Thoracic aorta (tissue), 2 donors: ENCODE results near the gene GPAT3. TPM values are rescaled to one million over a fixed set of nuclear protein-coding genes. Genes with fewer than 3 reads are reported as not detected.
"Not testable (repeated sequence)": the region's sequence is repeated elsewhere in the genome, so short reads cannot be mapped to it uniquely, and the experiment has no call there.

Experiments
- ATAC-seq: fragments of 150-250 bp; one replicate; pipeline ENCODE4 v1.8.0; 2017; ENCODE audit warnings: low read depth; ENCODE audit not compliant: insufficient number of reproducible peaks, low FRiP score
- DNase-seq: peaks from one replicate; pipeline ENCODE4 v3.0.0-alpha.2; 2020; ENCODE audit warnings: low spot score
- H3K27ac ChIP-seq, 2 donors: fragments of 200-600 bp; sonication (generic); 1 replicate in 1 of 2; 2 replicates in 1 of 2; pipeline ENCODE4 v1.5.1; 2016; ENCODE audit warnings: mild to moderate bottlenecking in 2 of 2, moderate library complexity in 2 of 2
- H3K27me3 ChIP-seq: fragments of 200-600 bp; sonication (generic); replicated peaks from 2 replicates; pipeline ENCODE4 v1.6.0; 2016; ENCODE audit warnings: mild to moderate bottlenecking; ENCODE audit not compliant: insufficient read depth
- H3K36me3 ChIP-seq: fragments of 200-600 bp; sonication (generic); one replicate; pipeline ENCODE4 v1.5.1; 2016
- H3K4me1 ChIP-seq, 2 donors: fragments of 200-600 bp; sonication (generic); 1 replicate in 1 of 2; 2 replicates in 1 of 2; pipeline versions ENCODE4 v1.5.1 to v1.6.0; 2016; ENCODE audit warnings: low read depth in 2 of 2, mild to moderate bottlenecking in 1 of 2; ENCODE audit not compliant: control insufficient read depth in 1 of 2
- H3K4me3 ChIP-seq: fragments of 200-600 bp; sonication (generic); 2 replicates; pipeline ENCODE4 v1.5.1; 2016; ENCODE audit warnings: mild to moderate bottlenecking
- H3K9me3 ChIP-seq: fragments of 200-600 bp; sonication (generic); 2 replicates; pipeline ENCODE4 v1.5.1; 2016
- total RNA-seq, 2 donors: library from RNA; depleted of rRNA; stranded (reverse); fragments of >200 nt; gene quantifications; one replicate each; pipeline versions ENCODE4 v1.1.0 to v1.2.3, GENCODE V29; 2016
- TF ChIP-seq, protein P1 (sequence below): fragments of 200-600 bp; sonication (generic); IDR thresholded peaks from one replicate; pipeline ENCODE4 v1.5.1; 2019; ENCODE audit warnings: antibody characterized with exemption

GPAT3 gene
- total RNA-seq, 2 donors from 2014 or later, result 6.6 to 7.8 TPM

DNA sequence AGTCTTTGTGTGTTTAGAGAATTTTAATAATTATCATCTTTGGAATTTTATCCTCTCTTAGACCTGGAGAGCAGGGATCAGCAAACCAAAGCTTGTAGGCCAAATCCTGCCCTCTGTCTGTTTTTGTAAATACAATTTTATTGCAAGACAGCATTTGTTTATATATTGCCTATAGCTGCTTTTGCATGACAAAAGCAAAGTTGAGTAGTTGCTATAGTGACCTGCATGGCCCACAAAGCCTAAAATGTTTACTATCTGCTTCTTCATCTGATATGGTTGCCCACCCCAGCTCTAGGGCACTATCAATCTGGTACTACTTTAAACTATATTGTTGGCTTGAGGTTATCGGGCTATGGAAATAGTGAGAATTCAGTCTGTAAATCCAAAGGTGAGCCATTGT is 80.3 kb downstream of the GPAT3 start:
- TF ChIP-seq, protein P1, sequence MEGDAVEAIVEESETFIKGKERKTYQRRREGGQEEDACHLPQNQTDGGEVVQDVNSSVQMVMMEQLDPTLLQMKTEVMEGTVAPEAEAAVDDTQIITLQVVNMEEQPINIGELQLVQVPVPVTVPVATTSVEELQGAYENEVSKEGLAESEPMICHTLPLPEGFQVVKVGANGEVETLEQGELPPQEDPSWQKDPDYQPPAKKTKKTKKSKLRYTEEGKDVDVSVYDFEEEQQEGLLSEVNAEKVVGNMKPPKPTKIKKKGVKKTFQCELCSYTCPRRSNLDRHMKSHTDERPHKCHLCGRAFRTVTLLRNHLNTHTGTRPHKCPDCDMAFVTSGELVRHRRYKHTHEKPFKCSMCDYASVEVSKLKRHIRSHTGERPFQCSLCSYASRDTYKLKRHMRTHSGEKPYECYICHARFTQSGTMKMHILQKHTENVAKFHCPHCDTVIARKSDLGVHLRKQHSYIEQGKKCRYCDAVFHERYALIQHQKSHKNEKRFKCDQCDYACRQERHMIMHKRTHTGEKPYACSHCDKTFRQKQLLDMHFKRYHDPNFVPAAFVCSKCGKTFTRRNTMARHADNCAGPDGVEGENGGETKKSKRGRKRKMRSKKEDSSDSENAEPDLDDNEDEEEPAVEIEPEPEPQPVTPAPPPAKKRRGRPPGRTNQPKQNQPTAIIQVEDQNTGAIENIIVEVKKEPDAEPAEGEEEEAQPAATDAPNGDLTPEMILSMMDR, result no peak
- no peak for ATAC-seq
- no peaks in the 10 kb centered on the region for H3K27me3 ChIP-seq

DNA sequence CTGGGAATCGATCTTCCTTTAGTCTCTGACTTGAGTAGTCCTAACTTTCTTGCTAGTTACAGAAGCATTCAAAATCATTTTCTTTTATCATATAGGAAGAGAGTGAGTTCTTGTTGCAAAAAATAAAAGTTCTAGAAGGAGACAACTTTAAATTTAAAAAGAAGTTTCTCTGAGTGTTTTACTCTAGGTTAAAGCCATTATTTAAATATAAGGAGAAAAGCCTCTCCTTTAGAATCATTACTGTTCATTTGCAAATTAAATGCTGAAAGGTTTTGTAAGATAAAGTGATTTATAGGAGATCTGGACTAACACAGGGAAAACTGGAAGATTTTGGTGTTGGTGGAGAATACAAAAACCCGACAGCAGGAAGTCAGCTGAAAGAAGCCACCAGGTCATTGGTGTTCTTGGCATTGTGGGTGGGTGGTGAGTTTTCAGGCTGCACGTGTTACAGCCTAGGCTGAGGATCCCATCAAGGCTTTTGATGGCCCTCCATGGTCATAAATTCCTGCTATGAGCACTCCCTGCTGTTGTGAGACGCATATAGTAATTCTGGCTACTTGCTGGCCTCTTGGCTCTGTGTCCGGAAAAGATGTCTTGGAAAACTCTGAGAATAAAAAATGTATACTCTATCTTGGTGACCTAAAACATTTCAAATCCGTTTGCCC is 81.6 kb downstream of the GPAT3 start:
- no peak overlapping the region for H3K4me3 ChIP-seq
- peaks cover 22% of the 10 kb centered on the region for H3K9me3 ChIP-seq
- no peak for DNase-seq
- ATAC-seq, result no peak
- peak overlapping the region in 1 of 2 donors; percentile 10 for H3K27ac ChIP-seq
- peaks cover 6 to 24% of the 10 kb centered on the region in 2 donors for H3K4me1 ChIP-seq
- H3K27me3 ChIP-seq, result no peaks in the 10 kb centered on the region
- no peaks in the 10 kb centered on the region for H3K36me3 ChIP-seq
- TF ChIP-seq, protein P1, result no peak

More for the DNA sequence above, 80.3 kb downstream of the GPAT3 start:
- no peak for DNase-seq
- H3K4me1 ChIP-seq, result peaks cover 6 to 24% of the 10 kb centered on the region in 2 donors
- H3K4me3 ChIP-seq, result no peak overlapping the region
- peaks cover 23% of the 10 kb centered on the region for H3K9me3 ChIP-seq
- H3K27ac ChIP-seq, result no peak overlapping the region
- no peaks in the 10 kb centered on the region for H3K36me3 ChIP-seq

DNA sequence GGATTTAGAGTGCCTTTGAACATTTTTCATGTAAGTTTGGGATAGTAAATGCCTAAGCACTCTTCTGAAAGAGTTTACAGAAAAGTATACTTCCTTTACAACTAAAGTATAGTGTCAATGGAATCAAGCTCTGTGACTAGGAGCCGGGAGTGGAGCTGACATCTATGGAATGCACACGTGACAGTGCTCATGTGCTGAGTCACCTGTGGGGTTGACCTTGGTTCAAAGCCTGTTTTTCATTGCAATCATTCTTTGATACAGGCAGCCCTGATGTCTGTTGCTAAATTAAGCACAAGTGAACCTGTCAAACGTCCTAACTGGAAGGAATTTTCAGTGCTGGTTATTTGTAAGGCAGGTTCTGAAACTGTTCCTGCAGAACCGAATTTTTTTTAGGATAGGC is 82.5 kb downstream of the GPAT3 start:
- Histone ChIP-seq H3K4me3 (no peak overlapping the region), H3K9me3 (peaks cover 13% of the 10 kb centered on the region), H3K27me3 (no peaks in the 10 kb centered on the region), H3K36me3 (no peaks in the 10 kb centered on the region), H3K27ac (peak overlapping the region in 1 of 2 donors; percentile 43), H3K4me1 (peaks cover 6 to 24% of the 10 kb centered on the region in 2 donors)
- TF ChIP-seq, protein P1, result no peak
- ATAC-seq (no peak), DNase-seq (no peak)

DNA sequence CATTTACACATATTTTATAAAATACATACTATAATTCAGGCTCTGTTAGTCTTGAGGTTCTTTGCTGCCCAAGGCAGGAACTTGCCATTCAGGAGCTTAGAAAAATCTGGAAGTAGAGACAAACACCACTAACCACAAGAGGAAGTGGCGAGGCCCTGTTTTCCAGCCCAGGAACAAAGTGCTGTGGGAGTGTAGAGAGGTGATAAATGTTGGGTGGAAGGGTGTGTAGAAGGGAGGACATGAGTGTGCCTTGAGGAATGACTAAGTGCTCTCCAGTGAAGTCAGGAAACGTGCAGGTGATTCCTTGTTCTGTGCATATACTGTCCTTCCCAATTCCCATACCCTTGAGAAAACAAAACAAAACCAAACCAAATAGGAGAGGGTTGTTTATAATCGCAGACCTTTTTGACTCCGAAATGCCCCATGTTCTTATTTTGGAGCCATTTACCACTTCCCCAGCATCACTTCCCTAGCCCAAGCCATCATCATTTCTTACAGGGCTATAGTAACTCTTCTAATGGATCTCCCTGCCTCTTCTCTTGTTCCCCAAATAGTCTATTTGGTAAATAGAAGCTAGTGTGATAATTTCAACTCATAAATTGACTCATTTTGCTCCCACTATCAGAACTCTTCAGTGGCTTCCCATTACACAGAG is 83.2 kb downstream of the GPAT3 start:
- Histone ChIP-seq H3K27ac (peak overlapping the region; percentile 30 to 43), H3K4me3 (no peak overlapping the region), H3K9me3 (peaks cover 6% of the 10 kb centered on the region), H3K4me1 (peaks cover 6 to 24% of the 10 kb centered on the region in 2 donors), H3K27me3 (no peaks in the 10 kb centered on the region), H3K36me3 (no peaks in the 10 kb centered on the region)
- ATAC-seq (no peak), DNase-seq (no peak)
- TF ChIP-seq, protein P1, result no peak

DNA sequence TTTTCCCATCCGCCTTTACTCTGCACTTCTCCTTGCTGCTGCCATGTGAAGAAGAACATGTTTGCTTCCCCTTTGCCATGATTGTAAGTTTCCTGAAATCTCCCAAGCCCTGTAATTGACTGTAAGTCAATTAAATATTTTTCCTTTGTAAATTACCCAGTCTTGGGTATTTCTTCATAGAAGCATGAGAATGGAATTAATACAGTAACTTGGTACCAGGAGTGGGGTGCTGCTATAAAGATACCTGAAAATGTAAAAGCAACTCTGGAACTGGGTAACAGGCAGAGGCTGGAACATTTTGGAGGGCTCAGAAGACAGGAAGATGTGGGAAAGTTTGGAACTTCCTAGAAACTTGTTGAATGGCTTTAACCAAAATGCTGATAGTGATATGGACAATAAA is 86.2 kb downstream of the GPAT3 start:
- H3K27ac ChIP-seq, H3K4me3 ChIP-seq, H3K9me3 ChIP-seq, H3K27me3 ChIP-seq, ATAC-seq, DNase-seq, H3K36me3 ChIP-seq: not testable (repeated sequence)
- peaks cover 11 to 31% of the 10 kb centered on the region in 2 donors for H3K4me1 ChIP-seq
